GM18499 (cell line): ENCODE data around the gene CCR7.

Source experiments
- ATAC-seq: cut with Tn5 transposase; IDR thresholded peaks from one replicate; pipeline ENCODE4 v1.9.1; 2021; ENCODE audit warnings: moderate number of reproducible peaks; ENCODE audit not compliant: insufficient read depth, unreplicated experiment

Gene CCR7

DNA sequence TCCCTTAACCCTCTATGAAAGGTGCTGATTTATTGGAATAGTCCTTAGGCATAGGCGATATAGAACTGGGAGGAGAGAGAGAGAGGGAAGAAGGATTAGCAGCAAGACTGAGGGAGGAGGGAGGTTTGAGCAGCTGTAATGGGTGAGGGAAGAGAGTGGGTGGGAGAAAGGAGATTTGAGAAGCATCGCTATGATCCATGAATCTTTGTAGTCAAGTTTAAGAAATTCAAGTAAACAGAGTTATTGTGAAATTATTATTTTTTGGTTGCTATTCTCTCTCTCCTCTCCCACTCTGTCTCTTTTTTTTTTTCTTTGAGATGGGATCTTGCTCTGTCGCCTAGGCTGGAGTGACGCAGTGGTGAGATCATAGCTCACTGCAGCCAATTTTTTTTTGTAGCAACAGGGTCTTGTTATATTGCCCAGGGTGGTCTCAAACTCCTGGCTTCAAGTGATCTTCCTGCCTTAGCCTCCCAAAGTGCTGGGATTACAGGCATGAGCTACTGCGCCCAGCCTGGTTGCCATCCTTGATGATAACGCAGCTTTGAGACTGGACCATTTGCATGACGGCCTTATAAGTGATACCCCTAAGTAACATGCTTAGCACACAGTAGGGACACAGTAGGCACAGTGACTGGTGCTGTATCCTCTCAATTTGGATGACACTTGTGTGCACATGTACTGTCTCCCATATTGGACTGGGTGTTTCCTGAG is 42.9 kb downstream of the CCR7 start:
- no peak for ATAC-seq

DNA sequence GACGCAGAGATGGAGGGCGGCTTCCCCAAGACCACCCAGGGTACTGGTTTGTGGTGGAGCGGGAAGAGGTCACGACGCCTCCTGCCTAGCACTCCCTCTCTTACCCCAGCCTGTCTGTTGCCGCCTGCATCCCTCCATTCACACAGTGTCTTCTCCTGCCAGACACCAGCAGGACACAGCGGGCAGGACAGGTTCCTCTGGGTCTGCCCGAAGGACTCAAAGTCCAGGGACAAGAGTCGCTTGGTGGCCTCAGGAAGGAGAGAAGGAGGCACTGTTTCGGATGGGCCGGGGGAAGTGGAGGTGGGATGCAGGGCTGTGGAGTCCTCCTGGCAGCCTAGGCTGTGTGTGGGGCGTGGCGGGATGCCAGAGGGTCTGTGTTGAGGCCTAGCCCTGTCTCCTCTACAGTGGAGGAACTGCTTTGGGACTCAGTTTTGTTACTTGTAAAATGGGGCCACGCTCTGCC is 44.2 kb downstream of the CCR7 start:
- ATAC-seq, result no peak

DNA sequence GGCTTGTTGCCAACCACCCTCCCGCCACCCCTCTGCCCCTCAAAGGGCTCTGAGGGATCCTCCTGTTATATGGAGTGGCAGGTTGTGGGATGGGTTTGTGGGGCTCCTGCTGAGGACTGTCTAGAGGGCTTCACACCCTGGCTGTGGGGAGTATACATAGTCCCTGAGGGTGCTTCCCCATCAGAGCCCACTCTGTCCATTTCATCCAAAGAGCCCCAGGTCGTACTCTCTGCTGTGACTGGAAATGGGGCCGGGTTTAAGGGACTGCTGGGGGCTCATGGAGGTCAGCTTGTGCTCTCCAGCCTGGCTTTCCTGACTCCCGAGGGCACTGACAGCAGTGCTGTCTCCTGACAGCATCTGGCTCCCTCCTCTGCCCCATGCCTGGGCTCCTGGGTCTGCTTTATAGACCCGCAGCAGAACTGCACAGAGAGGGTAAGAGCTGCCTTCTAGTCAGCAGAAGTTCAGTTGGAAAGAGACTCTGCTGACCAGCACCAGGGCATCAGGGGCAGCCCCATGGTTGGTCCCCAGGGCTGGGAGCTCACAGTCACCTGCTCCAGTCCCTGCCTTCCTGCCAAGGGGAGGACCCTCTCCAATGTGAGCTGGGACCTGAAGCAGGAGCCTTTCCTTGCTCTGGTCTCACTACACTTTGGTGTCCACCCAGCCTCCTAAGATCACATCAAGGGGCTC is 46.0 kb downstream of the CCR7 start:
- ATAC-seq, result no peak

DNA sequence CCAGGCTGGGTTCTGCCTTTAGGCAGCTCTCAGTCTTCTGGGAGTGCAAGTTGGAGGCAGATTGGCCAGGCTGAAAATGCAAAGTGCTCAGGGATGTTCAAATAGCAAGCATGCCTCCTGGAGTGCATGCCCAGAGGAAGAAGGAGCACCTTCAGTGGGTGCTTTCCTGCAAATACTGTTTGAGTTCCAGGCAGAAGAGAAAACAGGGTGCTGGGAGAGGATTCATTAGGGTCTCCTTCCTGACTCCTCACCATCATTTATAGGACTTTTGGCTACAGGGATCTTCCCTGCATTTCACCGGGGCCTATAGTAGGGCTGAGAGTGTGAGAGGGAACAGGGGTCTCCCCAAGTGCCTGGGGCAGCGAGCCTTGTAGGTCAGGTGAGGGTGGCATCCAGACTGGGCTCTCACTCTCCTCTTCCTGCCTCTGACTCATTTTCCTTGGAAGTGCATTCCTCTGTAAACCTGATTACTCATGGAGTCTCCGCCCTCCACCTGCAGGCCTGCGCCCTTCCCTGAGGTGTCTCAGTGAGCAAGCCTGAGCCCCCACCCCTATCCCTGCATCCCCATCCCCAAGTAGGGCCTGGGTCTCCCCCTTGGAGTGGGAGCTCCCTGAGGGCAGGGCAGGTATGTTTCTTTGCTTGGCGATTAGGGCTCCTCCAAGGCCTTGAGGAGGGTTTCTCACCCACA is 46.7 kb downstream of the CCR7 start:
- ATAC-seq, result no peak

DNA sequence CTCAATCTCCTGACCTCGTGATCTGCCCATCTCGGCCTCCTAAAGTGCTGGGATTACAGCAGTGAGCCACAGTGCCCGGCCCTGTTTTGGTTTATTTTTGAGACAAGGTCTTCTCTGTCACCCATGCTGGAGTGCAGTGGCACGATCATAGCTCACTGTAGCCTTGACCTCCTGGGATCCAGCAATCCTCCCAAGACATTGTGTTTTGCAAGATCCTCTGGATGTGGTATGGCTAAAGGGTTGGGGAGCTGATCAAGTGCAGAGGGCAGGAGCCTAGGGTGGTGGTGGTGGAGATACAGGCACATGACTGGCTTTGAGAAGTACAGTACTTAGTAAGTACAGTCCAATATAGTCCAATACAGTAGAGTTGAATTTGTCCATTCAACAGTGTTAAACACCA is 47.3 kb downstream of the CCR7 start:
- no peak for ATAC-seq

DNA sequence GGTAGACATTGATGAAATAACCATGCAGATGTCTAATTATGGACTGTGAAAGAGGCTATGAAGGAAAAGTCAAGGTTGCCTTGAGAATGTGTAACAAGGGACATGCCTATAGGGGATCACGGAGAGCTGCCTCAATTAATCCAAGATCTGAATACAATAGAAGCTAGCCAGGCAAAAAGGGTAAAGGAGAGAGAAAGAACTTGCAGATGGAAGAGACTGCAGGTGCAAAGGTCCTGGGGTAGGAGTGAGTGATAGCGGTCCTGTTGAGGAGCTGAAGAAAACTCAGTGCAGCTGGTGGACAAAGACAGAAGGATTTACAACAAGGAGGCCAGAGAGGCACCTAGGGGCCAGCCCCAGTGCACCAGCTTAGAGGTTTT is 48.0 kb downstream of the CCR7 start:
- ATAC-seq, result no peak

DNA sequence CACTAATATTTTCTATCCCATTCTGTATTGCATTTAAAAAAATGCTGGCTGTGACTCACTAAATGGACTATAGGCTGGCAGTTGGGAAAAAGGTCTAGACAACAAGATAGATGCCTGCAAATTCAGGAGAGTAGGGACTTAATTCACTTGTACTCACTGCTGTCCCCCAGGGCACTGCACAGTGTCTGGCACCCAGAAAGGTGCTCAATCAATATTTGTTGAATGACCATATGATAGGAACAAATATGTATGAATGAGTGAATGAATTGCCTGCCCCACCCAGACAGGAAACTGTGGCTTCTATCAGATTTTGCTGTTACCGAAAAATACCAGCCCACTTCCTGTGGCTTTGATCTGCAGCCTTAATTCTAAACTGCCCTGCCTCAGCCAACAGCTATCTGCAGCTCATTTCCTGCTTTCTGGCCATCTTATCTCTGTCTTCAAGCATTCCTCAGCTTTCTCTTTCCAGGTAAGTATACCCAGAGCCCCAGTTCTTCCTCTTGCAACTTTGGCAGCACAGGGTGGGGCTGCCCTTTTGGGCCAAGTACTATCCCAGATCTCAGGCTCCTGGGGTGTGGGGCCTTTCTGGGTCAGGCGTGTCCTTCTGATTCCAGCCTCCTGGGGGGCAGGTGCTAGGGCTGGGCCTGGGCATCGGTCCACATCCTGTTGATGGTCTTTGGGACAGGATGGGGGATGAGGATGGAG is 48.5 kb downstream of the CCR7 start:
- ATAC-seq, result no peak

DNA sequence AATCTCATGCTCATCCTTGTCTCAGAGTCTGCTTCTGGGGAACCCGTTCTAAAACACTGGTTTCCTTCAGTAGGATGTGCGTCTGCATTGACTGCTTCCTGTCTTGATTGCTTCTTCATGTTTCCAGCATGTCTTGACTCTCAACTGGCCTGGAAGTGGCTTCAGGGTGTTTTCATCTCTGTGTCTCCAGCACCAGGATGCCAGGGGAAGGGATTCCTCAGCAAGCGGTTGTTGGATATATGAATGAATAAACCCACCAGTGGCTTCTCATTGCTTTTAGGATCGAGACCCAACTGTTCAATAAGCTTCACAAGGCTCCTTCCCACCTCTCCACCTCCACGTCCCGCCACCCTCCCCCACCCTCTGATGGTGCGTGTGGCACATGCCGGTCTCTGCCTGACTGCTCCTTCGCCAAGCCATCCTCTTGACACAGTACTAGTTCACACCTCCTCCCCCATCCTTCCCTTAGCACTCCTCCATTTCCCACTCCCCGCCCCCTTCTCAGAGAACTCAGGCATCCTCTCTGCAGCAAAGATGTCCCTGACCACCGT is 49.7 kb downstream of the CCR7 start:
- ATAC-seq, result no peak

DNA sequence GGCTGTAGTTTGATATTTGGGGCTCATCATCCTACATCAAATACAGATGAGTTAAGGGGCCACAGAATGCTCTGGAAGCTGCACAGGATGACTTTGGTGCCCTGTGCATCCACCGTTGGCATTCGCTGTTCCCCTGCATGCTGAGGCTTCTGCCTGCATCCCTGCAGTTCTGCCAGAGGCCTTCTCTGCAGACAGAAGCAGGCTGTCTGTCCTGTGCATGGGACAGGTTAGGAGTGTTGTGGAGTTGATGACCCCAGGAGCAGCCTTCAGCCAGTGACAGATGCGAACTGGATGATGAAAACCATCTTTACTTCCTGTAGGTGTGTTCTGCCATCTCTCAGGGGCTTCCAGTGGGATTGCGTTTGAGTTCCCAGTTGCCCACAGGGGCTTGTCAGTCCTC is 50.3 kb downstream of the CCR7 start:
- ATAC-seq, result no peak

DNA sequence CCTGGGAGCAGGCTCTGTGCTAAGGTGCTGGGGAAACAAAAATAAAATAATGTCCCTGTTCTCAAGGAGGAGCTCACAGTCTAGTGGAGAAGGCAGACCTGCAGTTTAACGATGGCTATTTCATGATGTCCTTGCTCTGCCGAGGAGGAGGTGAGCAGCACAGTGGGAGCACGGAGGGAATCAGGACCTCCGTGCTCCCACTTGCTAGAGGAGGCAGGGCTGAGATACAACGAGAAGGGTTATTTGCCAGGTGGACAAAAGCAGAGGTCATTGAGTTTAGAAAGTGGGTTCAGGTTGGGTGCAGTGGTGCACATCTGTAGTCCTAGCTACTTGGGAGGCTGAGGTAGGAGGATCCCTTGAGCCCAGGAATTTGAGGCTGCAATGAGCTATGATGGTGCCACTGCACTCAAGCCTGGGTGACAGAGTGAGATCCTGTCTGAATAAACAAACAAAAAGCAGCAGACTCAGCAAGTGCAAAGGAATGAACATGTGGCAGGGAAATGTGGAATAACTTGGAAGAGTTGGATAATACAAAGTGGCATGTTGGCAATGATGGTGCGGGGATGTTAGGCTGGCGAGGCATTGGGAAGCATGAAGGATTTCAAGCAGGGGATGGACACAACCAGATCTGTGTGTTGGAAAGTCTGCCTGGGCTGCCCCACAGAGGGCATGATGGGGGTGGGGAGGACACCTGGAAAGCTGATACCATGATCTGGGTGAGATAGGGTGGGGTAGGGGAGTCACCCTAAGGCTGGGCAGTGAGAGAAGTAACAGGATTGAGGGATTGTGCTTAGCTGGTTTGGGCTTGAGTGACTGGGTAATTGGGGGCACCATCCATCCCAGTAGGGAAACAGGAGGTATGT is 51.0 kb downstream of the CCR7 start:
- ATAC-seq, result no peak

DNA sequence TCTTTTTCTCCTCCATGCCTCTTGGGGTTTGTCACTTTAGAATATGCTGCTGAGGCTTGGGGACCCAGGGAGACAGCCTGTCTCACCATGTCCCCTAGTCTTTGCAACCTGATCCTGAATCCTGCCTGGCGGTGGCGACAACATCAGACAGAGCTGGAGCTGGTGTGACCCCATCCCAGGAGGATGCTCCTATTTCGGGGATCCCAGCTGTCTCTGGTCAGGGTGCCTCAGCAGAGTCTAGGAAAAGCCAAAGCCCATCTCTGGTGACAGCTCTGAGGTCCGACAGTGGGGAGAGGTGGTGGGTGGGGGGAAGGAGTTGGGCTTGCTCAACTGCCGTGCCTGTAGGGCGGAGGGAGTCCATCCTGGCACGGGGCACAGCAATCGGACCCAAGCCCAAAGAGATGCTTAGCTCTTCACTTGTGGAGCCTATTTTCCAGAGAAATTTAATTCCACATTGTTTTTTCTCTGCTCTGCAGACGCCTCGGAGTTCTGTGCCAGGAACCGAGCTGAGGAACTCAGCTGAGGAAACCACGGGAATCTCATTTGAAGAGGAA is 53.5 kb downstream of the CCR7 start:
- ATAC-seq, result no peak

DNA sequence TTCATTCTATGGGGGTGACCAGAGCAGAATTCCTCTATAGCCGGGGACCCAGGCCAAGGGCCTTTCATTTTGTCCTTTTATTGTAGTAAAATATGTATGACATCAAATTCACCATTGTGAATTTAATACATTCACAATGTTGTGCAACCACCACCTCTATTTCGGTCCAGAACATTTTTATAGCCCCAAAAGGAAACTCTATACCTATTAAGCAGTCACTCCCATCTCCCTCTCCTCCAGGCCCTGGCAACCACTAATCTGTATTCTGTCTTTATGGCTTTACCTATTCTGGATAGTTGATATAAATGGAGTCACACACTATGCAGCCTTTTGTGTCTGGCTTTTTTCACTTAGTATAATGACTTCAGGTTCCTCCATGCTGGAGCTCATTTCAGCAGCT is 54.1 kb downstream of the CCR7 start:
- no peak for ATAC-seq

DNA sequence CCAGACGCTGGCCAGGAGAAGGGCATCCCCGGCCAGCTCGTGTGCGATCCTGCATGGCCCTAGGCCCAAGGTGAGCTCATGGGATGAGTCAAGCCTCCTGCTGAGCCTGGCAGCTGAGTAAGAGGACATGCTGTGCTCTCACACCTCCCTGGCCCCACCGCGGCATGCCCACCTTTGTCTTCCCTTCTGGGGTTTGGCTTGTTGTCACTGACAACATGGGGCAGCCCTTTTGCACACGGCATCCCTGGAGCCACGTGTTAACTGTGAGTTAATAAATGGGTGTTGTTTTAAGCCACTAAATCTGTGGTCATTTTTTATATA is 55.0 kb downstream of the CCR7 start:
- ATAC-seq, result no peak

DNA sequence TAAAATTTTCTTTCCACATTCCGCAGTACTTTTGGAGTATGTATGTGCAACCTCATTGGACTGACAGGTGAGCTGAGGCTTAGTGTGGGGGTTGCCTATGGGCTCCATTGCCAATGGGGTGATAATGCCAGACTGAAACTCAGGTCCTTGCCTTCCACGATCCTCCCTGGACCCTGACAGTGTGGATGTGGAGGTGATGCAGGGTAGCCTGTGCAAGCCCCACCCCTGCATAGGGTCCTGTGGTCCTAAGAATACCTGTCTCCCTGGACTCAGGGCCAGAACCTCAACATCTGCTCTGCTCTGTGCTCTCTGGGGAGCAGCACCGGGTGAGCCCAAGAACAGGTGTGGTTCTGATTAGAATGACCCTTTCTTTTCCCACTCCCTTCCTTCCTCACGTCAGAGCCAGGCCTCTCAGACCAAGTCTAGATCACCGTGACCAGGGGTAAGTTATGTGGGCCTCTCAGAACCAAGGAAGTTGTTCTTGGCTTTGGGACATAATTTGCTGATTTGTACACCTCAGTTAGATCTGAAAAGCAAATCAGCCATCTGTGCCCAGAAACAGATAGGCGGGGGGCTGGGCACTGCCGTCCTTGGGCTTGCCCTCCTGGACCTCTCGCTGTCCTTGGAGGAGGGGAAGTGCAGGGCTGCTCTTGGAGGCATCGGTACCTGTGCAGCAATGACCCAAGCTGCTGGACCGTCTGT is 55.5 kb downstream of the CCR7 start:
- ATAC-seq, result no peak

DNA sequence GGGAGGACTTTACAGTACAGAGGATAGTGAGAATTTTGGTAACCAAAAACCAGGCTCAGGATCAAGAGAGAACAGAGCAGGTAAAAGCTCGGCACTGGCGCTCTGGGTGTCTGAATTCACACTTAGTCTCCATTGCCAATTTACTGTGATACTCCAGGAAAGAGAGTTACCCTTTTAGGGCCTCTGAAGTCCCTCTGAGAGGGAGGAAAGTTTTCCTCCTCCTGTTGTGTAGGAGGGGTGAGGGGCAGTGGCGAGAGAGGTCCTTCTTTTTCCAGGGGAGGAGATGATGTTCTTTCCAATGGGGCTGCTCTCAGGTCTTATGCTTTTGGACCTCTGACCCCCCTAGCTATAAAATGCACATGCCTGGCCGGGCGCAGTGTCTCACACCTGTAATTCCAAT is 58.5 kb downstream of the CCR7 start:
- no peak for ATAC-seq
